K562 (cell line): Measurements from ENCODE around the gene MBOAT7. TPM values are rescaled to one million over a fixed set of nuclear protein-coding genes. Genes with fewer than 3 reads are reported as not detected.
A peak's percentile ranks its signal among the peaks of the same experiment; 100 is the strongest.

Source experiments
- AFF1 ChIP-seq, 2 experiments: fragments of 450-650 bp; IDR thresholded peaks; 2 replicates each; pipeline ENCODE4 v1.6.1; 2018; ENCODE audit warnings: mild to moderate bottlenecking in 2 of 2, low read depth in 1 of 2; ENCODE audit not compliant: partially characterized antibody in 2 of 2
- ATF1 ChIP-seq, 2 experiments: fragments of 450-650 bp in 1 of 2; IDR thresholded peaks; 2 replicates each; pipeline ENCODE4 v1.6.1; 2016; ENCODE audit warnings: missing compliant biosample characterization in 1 of 2, missing genetic modification characterization in 1 of 2
- BRCA1 ChIP-seq, 2 experiments: fragments of 450-650 bp in 1 of 2; sonication (generic) in 1 of 2; formaldehyde crosslinking in 1 of 2; IDR thresholded peaks; 2 replicates each; pipeline versions ENCODE4 v1.5.0 to v1.6.1; 2017 to 2020; ENCODE audit warnings: mild to moderate bottlenecking in 1 of 2, missing genetic modification reagents in 1 of 2
- CTBP1 ChIP-seq: fragments of 450-650 bp; IDR thresholded peaks from 2 replicates; pipeline ENCODE4 v1.6.1; 2016; ENCODE audit warnings: borderline replicate concordance
- E2F5 ChIP-seq: sonication (generic); formaldehyde crosslinking; IDR thresholded peaks from 2 replicates; pipeline ENCODE4 v1.8.0; 2022; ENCODE audit warnings: mild to moderate bottlenecking, missing genetic modification reagents
- EWSR1 ChIP-seq: fragments of 450-650 bp; IDR thresholded peaks from 2 replicates; pipeline ENCODE4 v1.6.1; 2018; ENCODE audit warnings: borderline replicate concordance, mild to moderate bottlenecking, low read depth, moderate library complexity; ENCODE audit not compliant: partially characterized antibody
- FOXP1 ChIP-seq: sonication (generic); formaldehyde crosslinking; IDR thresholded peaks from 2 replicates; pipeline ENCODE4 v1.8.0; 2022; ENCODE audit warnings: mild to moderate bottlenecking, missing genetic modification reagents
- GATA2 ChIP-seq: sonication (generic); formaldehyde crosslinking; IDR thresholded peaks from 2 replicates; pipeline ENCODE4 v1.4.0; 2020; ENCODE audit warnings: mild to moderate bottlenecking, missing genetic modification reagents
- HNRNPH1 ChIP-seq: fragments of 200-400 bp; formaldehyde crosslinking; optimal IDR thresholded peaks from 2 replicates; pipeline ENCODE3; 2017; ENCODE audit warnings: low read depth, mild to moderate bottlenecking, low read length, moderate library complexity
- HNRNPK ChIP-seq: fragments of 200-400 bp; formaldehyde crosslinking; IDR thresholded peaks from one replicate; pipeline ENCODE4 v1.6.1; 2018; ENCODE audit warnings: mild to moderate bottlenecking, low read depth, low read length; ENCODE audit not compliant: poor library complexity, severe bottlenecking
- KAT2B ChIP-seq: IDR thresholded peaks from one replicate; pipeline ENCODE4 v1.6.1; 2012; ENCODE audit warnings: low read depth, mild to moderate bottlenecking, control low read depth, inconsistent platforms, low read length, moderate library complexity
- MEF2D ChIP-seq: conservative IDR thresholded peaks from 2 replicates; pipeline ENCODE4 v1.6.1; 2016; ENCODE audit warnings: low read depth, missing genetic modification characterization, missing compliant biosample characterization
- MTA2 ChIP-seq: fragments of 450-650 bp; IDR thresholded peaks from 2 replicates; pipeline ENCODE4 v1.6.1; 2016; ENCODE audit warnings: low read depth
- NFXL1 ChIP-seq: fragments of 450-650 bp; formaldehyde crosslinking; IDR thresholded peaks from 2 replicates; pipeline ENCODE4 v1.4.0; 2021; ENCODE audit warnings: mild to moderate bottlenecking
- RBM15 ChIP-seq: fragments of 200-400 bp; formaldehyde crosslinking; IDR thresholded peaks from 2 replicates; pipeline ENCODE4 v1.6.1; 2018; ENCODE audit warnings: mild to moderate bottlenecking, low read length, moderate library complexity; ENCODE audit not compliant: insufficient read depth
- STAT6 ChIP-seq: sonication (generic); formaldehyde crosslinking; IDR thresholded peaks from 2 replicates; pipeline ENCODE4 v1.8.1; 2023; ENCODE audit warnings: mild to moderate bottlenecking, missing genetic modification reagents
- TCF7L2 ChIP-seq: fragments of 150-350 bp; IDR thresholded peaks from 2 replicates; pipeline ENCODE4 v1.6.1; 2016; ENCODE audit warnings: low read depth, mild to moderate bottlenecking, low read length, moderate library complexity
- ZBED1 ChIP-seq: IDR thresholded peaks from 2 replicates; pipeline ENCODE4 v1.6.1; 2014
- ZNF224 ChIP-seq: sonication (generic); formaldehyde crosslinking; IDR thresholded peaks from 2 replicates; pipeline ENCODE4 v1.8.0; 2022; ENCODE audit warnings: mild to moderate bottlenecking, missing genetic modification reagents
- ZNF263 ChIP-seq: sonication (generic); formaldehyde crosslinking; IDR thresholded peaks from 2 replicates; pipeline ENCODE4 v1.8.0; 2022; ENCODE audit warnings: mild to moderate bottlenecking, missing genetic modification reagents, borderline replicate concordance
- ZNF696 ChIP-seq: fragments of 250-450 bp; sonication (Bioruptor Pico); conservative IDR thresholded peaks from 2 replicates; pipeline ENCODE4 v1.4.0; 2020; ENCODE audit warnings: mild to moderate bottlenecking, moderate library complexity
- polyA plus RNA-seq, 8 experiments: library from polyadenylated mRNA; depleted of rRNA in 4 of 8; stranded (reverse) in 5 of 8; unstranded in 3 of 8; fragments of >200 nt; fragmentation: Nextera tagmentation in 2 of 8; fragmentation: Illumina TruSeq in 1 of 8; extraction: Ambion mirVana in 2 of 8; extraction: Trizol in 1 of 8; gene quantifications; 2 replicates each; pipeline versions ENCODE4 v1.2.1 to v1.2.3, GENCODE V29; 2011 to 2014; ENCODE audit warnings: inconsistent platforms in 1 of 8, missing spikeins in 1 of 8
- total RNA-seq, 7 experiments: library from RNA; depleted of rRNA in 6 of 7; stranded (reverse); fragments of >200 nt in 6 of 7; fragmentation: Illumina TruSeq in 2 of 7; extraction: Trizol in 2 of 7; gene quantifications; 2 replicates each; pipeline versions ENCODE4 v1.2.1 to v1.2.3, GENCODE V29; 2011 to 2021; ENCODE audit warnings: low replicate concordance in 1 of 7

MBOAT7 gene
- total and polyA plus RNA-seq, 9 of the 15 experiments (the other 6 are each of a cell fraction or from before 2014, with no cell fraction given), result 1.4 to 153 (median 56.1) TPM

GRCh38 chr19:54191011-54191810 is 1.8 kb upstream of the MBOAT7 start, which contains the start of gene TSEN34 (continued):
- TF ChIP-seq FOXP1 (CRISPR knock-in tag) (no peak), ZNF263 (CRISPR knock-in tag) (no peak), GATA2 (CRISPR knock-in tag) (no peak), EWSR1 (no peak), CTBP1 (peak; percentile 59), ZNF696 (CRISPR knock-in tag) (no peak), ATF1 (CRISPR knock-in tag; IDR thresholded peaks at IDR 0.05) (no peak), ATF1 (tag; IDR thresholded peaks at IDR 0.05) (no peak), BRCA1 (IDR thresholded peaks at IDR 0.05) (no peak), BRCA1 (CRISPR knock-in tag; IDR thresholded peaks at IDR 0.05) (no peak), MTA2 (no peak), ZNF224 (CRISPR knock-in tag) (no peak), HNRNPK (peak; percentile 78), KAT2B (no peak), STAT6 (no peak), NFXL1 (CRISPR knock-in tag) (no peak), TCF7L2 (no peak), E2F5 (CRISPR knock-in tag) (0 out of 2 replicates have a peak, but pooled peaks have one; percentile 23), RBM15 (no peak), AFF1 (IDR thresholded peaks at IDR 0.05; ENCODE audit: low read depth in 1 of 2, partially characterized antibody in 2 of 2) (no peak), HNRNPH1 (no peak), MEF2D (tag) (no peak), ZBED1 (no peak)
